ENCODE data around the gene ERICH3. TPM values are rescaled to one million over a fixed set of nuclear protein-coding genes. Genes with fewer than 3 reads are reported as not detected.

ERICH3 gene
- total and polyA plus RNA-seq, 2 donors, result 0.78 to 5.2 TPM

GRCh38 chr1:74611887-74612286, 61.7 kb downstream of the ERICH3 start:
- no peak for DNase-seq (ENCODE audit: low read depth in 6 of 9, low spot score in 9 of 9)
- Histone ChIP-seq H3K36me3 (ENCODE audit: control insufficient read depth in 2 of 2, insufficient read depth in 2 of 2, low read length in 1 of 2) (no peaks in the 10 kb centered on the region), H3K27ac (ENCODE audit: low read depth in 1 of 2, low read length in 1 of 2) (no peak overlapping the region), H3K9me3 (ENCODE audit: control insufficient read depth in 2 of 2, insufficient read depth in 1 of 2, low read length in 1 of 2) (no peaks in the 10 kb centered on the region), H3K27me3 (ENCODE audit: control insufficient read depth in 2 of 2, insufficient read depth in 1 of 2, low read length in 1 of 2) (no peaks in the 10 kb centered on the region), H3K4me3 (ENCODE audit: low read length in 2 of 2) (no peak overlapping the region), H3K4me1 (ENCODE audit: control insufficient read depth in 2 of 2, insufficient read depth in 2 of 2, low read length in 2 of 2) (no peaks in the 10 kb centered on the region)
- WGBS, result 90% methylated on average over 2 of the region's 2 CpGs

GRCh38 chr1:74610961-74611360, 62.6 kb downstream of the ERICH3 start:
- H3K4me3 ChIP-seq (ENCODE audit: low read length in 2 of 2), result no peak overlapping the region
- H3K4me1 ChIP-seq (ENCODE audit: control insufficient read depth in 2 of 2, insufficient read depth in 2 of 2, low read length in 2 of 2), result no peaks in the 10 kb centered on the region
- WGBS, result 82% methylated on average over 2 of the region's 2 CpGs
- no peaks in the 10 kb centered on the region for H3K9me3 ChIP-seq (ENCODE audit: control insufficient read depth in 2 of 2, insufficient read depth in 1 of 2, low read length in 1 of 2)
- H3K27me3 ChIP-seq (ENCODE audit: control insufficient read depth in 2 of 2, insufficient read depth in 1 of 2, low read length in 1 of 2), result no peaks in the 10 kb centered on the region
- H3K36me3 ChIP-seq (ENCODE audit: control insufficient read depth in 2 of 2, insufficient read depth in 2 of 2, low read length in 1 of 2), result no peaks in the 10 kb centered on the region
- DNase-seq (ENCODE audit: low read depth in 6 of 9, low spot score in 9 of 9), result no peak
- H3K27ac ChIP-seq (ENCODE audit: low read depth in 1 of 2, low read length in 1 of 2), result no peak overlapping the region

- Histone ChIP-seq H3K36me3 (ENCODE audit: control insufficient read depth in 2 of 2, insufficient read depth in 2 of 2, low read length in 1 of 2) (no peaks in the 10 kb centered on the region), H3K4me3 (ENCODE audit: low read length in 2 of 2) (no peak overlapping the region), H3K4me1 (ENCODE audit: control insufficient read depth in 2 of 2, insufficient read depth in 2 of 2, low read length in 2 of 2) (no peaks in the 10 kb centered on the region), H3K9me3 (ENCODE audit: control insufficient read depth in 2 of 2, insufficient read depth in 1 of 2, low read length in 1 of 2) (no peaks in the 10 kb centered on the region), H3K27ac (ENCODE audit: low read depth in 1 of 2, low read length in 1 of 2) (no peak overlapping the region), H3K27me3 (ENCODE audit: control insufficient read depth in 2 of 2, insufficient read depth in 1 of 2, low read length in 1 of 2) (no peaks in the 10 kb centered on the region)
- no peak for DNase-seq (ENCODE audit: low read depth in 6 of 9, low spot score in 9 of 9)
These were observed 63.7 kb downstream of the ERICH3 start for GRCh38 chr1:74609810-74610371.

GRCh38 chr1:74596717-74597116, 76.9 kb downstream of the ERICH3 start:
- H3K4me3 ChIP-seq (ENCODE audit: low read length in 2 of 2), result no peak overlapping the region
- no peaks in the 10 kb centered on the region for H3K4me1 ChIP-seq (ENCODE audit: control insufficient read depth in 2 of 2, insufficient read depth in 2 of 2, low read length in 2 of 2)
- no peak overlapping the region for H3K27ac ChIP-seq (ENCODE audit: low read depth in 1 of 2, low read length in 1 of 2)
- H3K36me3 ChIP-seq (ENCODE audit: control insufficient read depth in 2 of 2, insufficient read depth in 2 of 2, low read length in 1 of 2), result no peaks in the 10 kb centered on the region
- no peaks in the 10 kb centered on the region for H3K27me3 ChIP-seq (ENCODE audit: control insufficient read depth in 2 of 2, insufficient read depth in 1 of 2, low read length in 1 of 2)
- 87% methylated on average over 2 of the region's 2 CpGs for WGBS
- no peak for DNase-seq (ENCODE audit: low read depth in 6 of 9, low spot score in 9 of 9)
- no peaks in the 10 kb centered on the region for H3K9me3 ChIP-seq (ENCODE audit: control insufficient read depth in 2 of 2, insufficient read depth in 1 of 2, low read length in 1 of 2)

GRCh38 chr1:74593887-74594866, 79.4 kb downstream of the ERICH3 start:
- H3K4me3 ChIP-seq (ENCODE audit: low read length in 2 of 2), result no peak overlapping the region
- no peak overlapping the region for H3K27ac ChIP-seq (ENCODE audit: low read depth in 1 of 2, low read length in 1 of 2)
- H3K27me3 ChIP-seq (ENCODE audit: control insufficient read depth in 2 of 2, insufficient read depth in 1 of 2, low read length in 1 of 2), result no peaks in the 10 kb centered on the region
- WGBS, result 94% methylated on average over 6 of the region's 6 CpGs
- H3K36me3 ChIP-seq (ENCODE audit: control insufficient read depth in 2 of 2, insufficient read depth in 2 of 2, low read length in 1 of 2), result no peaks in the 10 kb centered on the region
- no peaks in the 10 kb centered on the region for H3K4me1 ChIP-seq (ENCODE audit: control insufficient read depth in 2 of 2, insufficient read depth in 2 of 2, low read length in 2 of 2)
- H3K9me3 ChIP-seq (ENCODE audit: control insufficient read depth in 2 of 2, insufficient read depth in 1 of 2, low read length in 1 of 2), result no peaks in the 10 kb centered on the region
- no peak for DNase-seq (ENCODE audit: low read depth in 6 of 9, low spot score in 9 of 9)

- no peak overlapping the region for H3K4me3 ChIP-seq (ENCODE audit: low read length in 2 of 2)
- no peaks in the 10 kb centered on the region for H3K36me3 ChIP-seq (ENCODE audit: control insufficient read depth in 2 of 2, insufficient read depth in 2 of 2, low read length in 1 of 2)
- no peaks in the 10 kb centered on the region for H3K27me3 ChIP-seq (ENCODE audit: control insufficient read depth in 2 of 2, insufficient read depth in 1 of 2, low read length in 1 of 2)
- H3K27ac ChIP-seq (ENCODE audit: low read depth in 1 of 2, low read length in 1 of 2), result no peak overlapping the region
- no peak for DNase-seq (ENCODE audit: low read depth in 6 of 9, low spot score in 9 of 9)
- no peaks in the 10 kb centered on the region for H3K4me1 ChIP-seq (ENCODE audit: control insufficient read depth in 2 of 2, insufficient read depth in 2 of 2, low read length in 2 of 2)
- no peaks in the 10 kb centered on the region for H3K9me3 ChIP-seq (ENCODE audit: control insufficient read depth in 2 of 2, insufficient read depth in 1 of 2, low read length in 1 of 2)
- 86% methylated on average over 5 of the region's 5 CpGs for WGBS
These were observed 80.8 kb downstream of the ERICH3 start for GRCh38 chr1:74592580-74593355.

- WGBS, result 98% methylated on average over 2 of the region's 2 CpGs
- Histone ChIP-seq H3K9me3 (ENCODE audit: control insufficient read depth in 2 of 2, insufficient read depth in 1 of 2, low read length in 1 of 2) (no peaks in the 10 kb centered on the region), H3K4me1 (ENCODE audit: control insufficient read depth in 2 of 2, insufficient read depth in 2 of 2, low read length in 2 of 2) (no peaks in the 10 kb centered on the region), H3K4me3 (ENCODE audit: low read length in 2 of 2) (no peak overlapping the region), H3K36me3 (ENCODE audit: control insufficient read depth in 2 of 2, insufficient read depth in 2 of 2, low read length in 1 of 2) (no peaks in the 10 kb centered on the region), H3K27me3 (ENCODE audit: control insufficient read depth in 2 of 2, insufficient read depth in 1 of 2, low read length in 1 of 2) (no peaks in the 10 kb centered on the region), H3K27ac (ENCODE audit: low read depth in 1 of 2, low read length in 1 of 2) (no peak overlapping the region)
- DNase-seq (ENCODE audit: low read depth in 6 of 9, low spot score in 9 of 9), result no peak
These were observed 81.6 kb downstream of the ERICH3 start for GRCh38 chr1:74591949-74592348.

- 87% methylated on average over 5 of the region's 5 CpGs for WGBS
- Histone ChIP-seq H3K27ac (ENCODE audit: low read depth in 1 of 2, low read length in 1 of 2) (no peak overlapping the region), H3K36me3 (ENCODE audit: control insufficient read depth in 2 of 2, insufficient read depth in 2 of 2, low read length in 1 of 2) (no peaks in the 10 kb centered on the region), H3K9me3 (ENCODE audit: control insufficient read depth in 2 of 2, insufficient read depth in 1 of 2, low read length in 1 of 2) (no peaks in the 10 kb centered on the region), H3K4me3 (ENCODE audit: low read length in 2 of 2) (no peak overlapping the region), H3K4me1 (ENCODE audit: control insufficient read depth in 2 of 2, insufficient read depth in 2 of 2, low read length in 2 of 2) (no peaks in the 10 kb centered on the region), H3K27me3 (ENCODE audit: control insufficient read depth in 2 of 2, insufficient read depth in 1 of 2, low read length in 1 of 2) (no peaks in the 10 kb centered on the region)
- no peak for DNase-seq (ENCODE audit: low read depth in 6 of 9, low spot score in 9 of 9)
These were observed 83.3 kb downstream of the ERICH3 start for GRCh38 chr1:74590288-74590687.

- H3K4me3 ChIP-seq (ENCODE audit: low read length in 2 of 2), result no peak overlapping the region
- DNase-seq (ENCODE audit: low read depth in 6 of 9, low spot score in 9 of 9), result no peak
- no peaks in the 10 kb centered on the region for H3K9me3 ChIP-seq (ENCODE audit: control insufficient read depth in 2 of 2, insufficient read depth in 1 of 2, low read length in 1 of 2)
- H3K4me1 ChIP-seq (ENCODE audit: control insufficient read depth in 2 of 2, insufficient read depth in 2 of 2, low read length in 2 of 2), result no peaks in the 10 kb centered on the region
- no peaks in the 10 kb centered on the region for H3K27me3 ChIP-seq (ENCODE audit: control insufficient read depth in 2 of 2, insufficient read depth in 1 of 2, low read length in 1 of 2)
- 96% methylated on average over 2 of the region's 2 CpGs for WGBS
- no peaks in the 10 kb centered on the region for H3K36me3 ChIP-seq (ENCODE audit: control insufficient read depth in 2 of 2, insufficient read depth in 2 of 2, low read length in 1 of 2)
- H3K27ac ChIP-seq (ENCODE audit: low read depth in 1 of 2, low read length in 1 of 2), result no peak overlapping the region
These were observed 85.7 kb downstream of the ERICH3 start for GRCh38 chr1:74587888-74588287.

Data from thymus (tissue), 11 donors.